ENCODE measurements around the gene MALAT1.
A peak's percentile ranks its signal among the peaks of the same experiment; 100 is the strongest.
"Not testable (repeated sequence)": the region's sequence is repeated elsewhere in the genome, so short reads cannot be mapped to it uniquely, and the experiment has no call there.

Gene MALAT1

DNA sequence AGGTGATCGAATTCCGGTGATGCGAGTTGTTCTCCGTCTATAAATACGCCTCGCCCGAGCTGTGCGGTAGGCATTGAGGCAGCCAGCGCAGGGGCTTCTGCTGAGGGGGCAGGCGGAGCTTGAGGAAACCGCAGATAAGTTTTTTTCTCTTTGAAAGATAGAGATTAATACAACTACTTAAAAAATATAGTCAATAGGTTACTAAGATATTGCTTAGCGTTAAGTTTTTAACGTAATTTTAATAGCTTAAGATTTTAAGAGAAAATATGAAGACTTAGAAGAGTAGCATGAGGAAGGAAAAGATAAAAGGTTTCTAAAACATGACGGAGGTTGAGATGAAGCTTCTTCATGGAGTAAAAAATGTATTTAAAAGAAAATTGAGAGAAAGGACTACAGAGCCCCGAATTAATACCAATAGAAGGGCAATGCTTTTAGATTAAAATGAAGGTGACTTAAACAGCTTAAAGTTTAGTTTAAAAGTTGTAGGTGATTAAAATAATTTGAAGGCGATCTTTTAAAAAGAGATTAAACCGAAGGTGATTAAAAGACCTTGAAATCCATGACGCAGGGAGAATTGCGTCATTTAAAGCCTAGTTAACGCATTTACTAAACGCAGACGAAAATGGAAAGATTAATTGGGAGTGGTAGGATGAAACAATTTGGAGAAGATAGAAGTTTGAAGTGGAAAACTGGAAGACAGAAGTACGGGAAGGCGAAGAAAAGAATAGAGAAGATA is at the start of gene MALAT1:
MALAT1 (plus strand) TSS at position 69 of the 736 bp plus-strand sequence.
- Mint-ChIP-seq H3K27ac (no peak within 1 kb of the TSS), H3K4me3 (no peak within 1 kb of the TSS), H3K27me3 (ENCODE audit: low read depth) (no peaks in the 10 kb centered on the region), H3K36me3 (ENCODE audit: low read depth) (peaks cover 7% of the 10 kb centered on the region), H3K4me1 (ENCODE audit: low read depth) (peaks cover 28% of the 10 kb centered on the region), H3K9me3 (no peaks in the 10 kb centered on the region)

DNA sequence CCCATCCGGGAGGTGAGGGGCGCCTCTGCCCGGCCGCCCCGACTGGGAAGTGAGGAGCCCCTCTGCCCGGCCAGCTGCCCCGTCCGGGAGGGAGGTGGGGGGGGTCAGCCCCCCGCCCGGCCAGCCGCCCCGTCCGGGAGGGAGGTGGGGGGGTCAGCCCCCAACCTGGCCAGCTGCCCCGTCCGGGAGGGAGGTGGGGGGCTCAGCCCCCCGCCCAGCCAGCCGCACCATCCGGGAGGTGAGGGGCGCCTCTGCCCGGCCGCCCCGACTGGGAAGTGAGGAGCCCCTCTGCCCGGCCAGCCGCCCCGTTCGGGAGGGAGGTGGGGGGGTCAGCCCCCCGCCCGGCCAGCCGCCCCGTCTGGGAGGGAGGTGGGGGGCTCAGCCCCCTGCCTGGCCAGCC is 47.5 kb upstream of the MALAT1 start:
- H3K4me3 Mint-ChIP-seq; H3K36me3 Mint-ChIP-seq (ENCODE audit: low read depth); H3K27me3 Mint-ChIP-seq (ENCODE audit: low read depth); H3K27ac Mint-ChIP-seq; H3K9me3 Mint-ChIP-seq: not testable (repeated sequence)
- peaks cover 18% of the 10 kb centered on the region for H3K4me1 Mint-ChIP-seq (ENCODE audit: low read depth)

GRCh38 chr11:65452259-65452658 is 46.6 kb upstream of the MALAT1 start:
- not testable (repeated sequence) for H3K4me3 Mint-ChIP-seq; H3K27me3 Mint-ChIP-seq (ENCODE audit: low read depth); H3K9me3 Mint-ChIP-seq; H3K27ac Mint-ChIP-seq
- Mint-ChIP-seq H3K4me1 (ENCODE audit: low read depth) (peaks cover 21% of the 10 kb centered on the region), H3K36me3 (ENCODE audit: low read depth) (peaks cover 14% of the 10 kb centered on the region)

DNA sequence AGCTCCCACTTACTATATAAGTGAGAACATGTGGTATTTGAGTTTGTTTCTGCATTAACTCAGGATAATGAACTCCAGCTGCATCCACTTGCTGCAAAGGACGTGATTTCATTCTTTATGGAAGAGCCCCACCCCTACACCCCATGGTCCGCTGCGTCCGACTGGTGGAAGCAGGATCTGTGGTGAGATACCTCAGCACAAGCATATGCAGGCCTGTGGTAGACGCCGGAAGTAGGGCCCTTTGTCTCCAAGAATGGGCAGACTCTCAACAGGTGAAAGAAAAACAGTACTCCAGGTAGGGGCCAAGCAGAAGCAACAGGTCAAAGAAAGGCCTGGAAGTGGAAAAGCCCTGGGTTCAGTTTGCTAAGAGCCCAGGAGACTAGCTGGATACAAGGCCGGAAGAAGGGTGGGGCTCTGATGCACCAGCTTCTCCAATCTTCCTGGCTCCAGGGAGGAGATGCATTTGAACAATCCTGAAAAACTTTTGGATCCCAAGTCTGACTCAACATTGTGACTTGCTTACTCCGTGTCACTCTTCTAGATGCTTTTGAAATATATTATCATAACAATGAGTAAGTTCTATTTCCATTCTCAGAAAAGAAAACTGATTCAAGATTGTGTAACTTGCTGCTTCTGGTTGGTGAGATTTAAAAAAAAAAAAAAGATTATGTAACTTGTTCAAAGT is 45.9 kb upstream of the MALAT1 start:
- Mint-ChIP-seq H3K9me3 (no peaks in the 10 kb centered on the region), H3K36me3 (ENCODE audit: low read depth) (peaks cover 14% of the 10 kb centered on the region), H3K27ac (no peak overlapping the region), H3K4me1 (ENCODE audit: low read depth) (peaks cover 23% of the 10 kb centered on the region), H3K27me3 (ENCODE audit: low read depth) (no peaks in the 10 kb centered on the region), H3K4me3 (no peak overlapping the region)

DNA sequence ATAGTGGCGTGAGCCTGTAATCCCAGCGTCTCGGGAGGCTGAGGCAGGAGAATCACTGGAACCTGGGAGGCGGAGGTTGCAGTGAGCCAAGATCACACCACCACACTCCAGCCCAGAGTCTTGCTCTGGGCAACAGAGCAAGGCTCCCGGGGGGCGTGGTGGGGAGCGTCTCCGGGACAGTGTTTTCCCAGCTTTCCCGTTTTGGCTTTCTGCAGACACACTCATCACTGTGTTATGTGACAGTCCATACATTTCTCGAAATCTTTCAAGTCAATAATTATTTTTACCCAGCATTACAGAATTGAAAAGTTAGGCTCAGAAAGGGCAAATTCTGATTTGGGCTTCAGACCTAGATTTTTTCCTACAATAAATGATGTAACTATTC is 44.5 kb upstream of the MALAT1 start:
- Mint-ChIP-seq H3K9me3 (no peaks in the 10 kb centered on the region), H3K4me1 (ENCODE audit: low read depth) (peaks cover 18% of the 10 kb centered on the region), H3K4me3 (peak overlapping the region; percentile 83), H3K36me3 (ENCODE audit: low read depth) (peaks cover 14% of the 10 kb centered on the region), H3K27me3 (ENCODE audit: low read depth) (no peaks in the 10 kb centered on the region), H3K27ac (no peak overlapping the region)

GRCh38 chr11:65454696-65455456 is 44.0 kb upstream of the MALAT1 start:
- H3K27me3 Mint-ChIP-seq (ENCODE audit: low read depth) = no peaks in the 10 kb centered on the region

DNA sequence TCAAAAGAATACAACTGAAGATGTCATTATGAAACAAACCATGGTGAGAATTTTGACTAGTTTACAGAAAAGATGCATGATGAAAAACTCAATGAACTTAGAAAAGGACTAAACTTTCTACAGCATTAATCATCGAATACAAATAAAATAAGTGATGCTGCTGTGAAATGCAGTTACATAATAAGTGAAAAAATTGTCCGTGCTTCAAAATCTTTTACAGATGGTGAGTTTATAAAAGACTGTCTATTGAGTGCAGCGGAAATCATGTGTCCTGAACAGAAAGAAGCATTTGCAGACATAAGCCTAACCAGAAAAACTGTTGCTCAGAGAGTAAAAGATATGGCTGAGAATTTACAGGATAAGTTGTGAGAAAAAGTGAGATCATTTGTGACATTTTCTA is 42.4 kb upstream of the MALAT1 start:
- no peaks in the 10 kb centered on the region for H3K27me3 Mint-ChIP-seq (ENCODE audit: low read depth)
- H3K9me3 Mint-ChIP-seq = no peaks in the 10 kb centered on the region
- H3K36me3 Mint-ChIP-seq (ENCODE audit: low read depth) = peaks cover 14% of the 10 kb centered on the region
- H3K27ac Mint-ChIP-seq = peak overlapping the region; percentile 53
- peak overlapping the region; percentile 68 for H3K4me3 Mint-ChIP-seq
- H3K4me1 Mint-ChIP-seq (ENCODE audit: low read depth) = peaks cover 22% of the 10 kb centered on the region

More at GRCh38 chr11:65454696-65455456, 44.0 kb upstream of the MALAT1 start:
- Mint-ChIP-seq H3K9me3 (no peaks in the 10 kb centered on the region), H3K4me1 (ENCODE audit: low read depth) (peaks cover 20% of the 10 kb centered on the region), H3K27ac (peak overlapping the region; percentile 70), H3K36me3 (ENCODE audit: low read depth) (peaks cover 14% of the 10 kb centered on the region), H3K4me3 (peak overlapping the region; percentile 83)

GRCh38 chr11:65459552-65459951 is 39.3 kb upstream of the MALAT1 start:
- Mint-ChIP-seq H3K4me3 (no peak overlapping the region), H3K36me3 (ENCODE audit: low read depth) (peaks cover 14% of the 10 kb centered on the region), H3K27me3 (ENCODE audit: low read depth) (no peaks in the 10 kb centered on the region), H3K27ac (no peak overlapping the region), H3K9me3 (no peaks in the 10 kb centered on the region), H3K4me1 (ENCODE audit: low read depth) (peaks cover 22% of the 10 kb centered on the region)

DNA sequence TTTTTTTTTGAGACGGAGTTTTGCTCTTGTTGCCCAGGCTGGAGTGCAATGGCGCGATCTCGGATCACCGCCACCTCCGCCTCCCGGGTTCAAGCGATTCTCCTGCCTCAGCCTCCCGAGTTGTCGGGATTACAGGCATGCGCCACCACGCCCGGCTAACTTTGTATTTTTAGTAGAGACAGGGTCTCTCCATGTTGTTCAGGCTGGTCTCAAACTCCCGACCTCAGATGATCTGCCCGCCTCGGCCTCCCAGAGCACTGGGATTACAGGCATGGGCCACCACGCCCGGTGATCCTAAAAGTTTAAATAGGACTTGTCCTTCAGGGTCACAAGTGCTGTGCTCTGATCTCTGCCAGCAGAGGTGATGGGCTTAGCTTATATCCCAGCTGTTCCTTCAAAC is 33.4 kb upstream of the MALAT1 start:
- H3K36me3 Mint-ChIP-seq (ENCODE audit: low read depth); H3K9me3 Mint-ChIP-seq; H3K27ac Mint-ChIP-seq; H3K4me3 Mint-ChIP-seq; H3K27me3 Mint-ChIP-seq (ENCODE audit: low read depth): not testable (repeated sequence)
- peaks cover 14% of the 10 kb centered on the region for H3K4me1 Mint-ChIP-seq (ENCODE audit: low read depth)

DNA sequence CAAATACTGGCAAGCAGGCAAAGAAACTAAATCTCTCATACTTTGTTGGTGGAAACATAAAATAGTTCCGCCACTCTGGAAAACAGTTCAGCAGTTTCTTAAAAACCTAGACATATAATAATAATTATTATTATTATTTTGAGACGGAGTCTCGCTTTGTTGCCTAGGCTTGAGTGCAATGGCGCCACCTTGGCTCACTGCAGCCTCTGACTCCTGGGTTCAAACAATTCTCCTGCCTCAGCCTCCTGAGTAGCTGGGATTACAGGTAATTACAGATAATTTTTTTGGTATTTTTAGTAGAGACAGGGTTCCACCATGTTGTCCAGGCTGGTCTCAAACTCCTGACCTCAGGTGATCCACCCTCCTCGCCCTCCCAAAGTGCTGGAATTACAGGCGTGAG is 31.5 kb upstream of the MALAT1 start:
- not testable (repeated sequence) for H3K4me3 Mint-ChIP-seq; H3K9me3 Mint-ChIP-seq; H3K27me3 Mint-ChIP-seq (ENCODE audit: low read depth); H3K27ac Mint-ChIP-seq; H3K36me3 Mint-ChIP-seq (ENCODE audit: low read depth)
- peaks cover 26% of the 10 kb centered on the region for H3K4me1 Mint-ChIP-seq (ENCODE audit: low read depth)

DNA sequence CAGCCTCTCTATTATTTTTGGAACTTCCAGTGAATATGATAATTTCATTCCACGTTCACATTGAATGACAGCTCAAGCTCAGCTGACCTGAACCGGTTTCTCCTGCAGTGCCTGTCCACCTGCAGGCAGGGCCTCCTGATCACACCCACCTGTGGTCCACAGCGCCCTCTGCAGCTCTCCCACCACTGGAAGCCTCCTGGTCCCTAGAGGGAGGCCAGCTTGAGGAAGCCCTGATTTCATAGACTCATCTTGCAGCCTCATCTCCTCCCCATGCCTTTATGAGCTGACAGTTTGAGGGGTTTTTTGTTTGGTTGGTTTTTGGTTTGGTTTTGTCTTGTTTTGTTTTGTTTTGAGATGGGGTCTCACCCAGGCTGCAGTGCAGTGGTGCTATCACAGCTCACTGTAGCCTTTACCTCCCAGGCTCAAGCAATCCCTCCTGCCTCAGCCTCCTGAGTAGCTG is 29.9 kb upstream of the MALAT1 start:
- H3K9me3 Mint-ChIP-seq = no peaks in the 10 kb centered on the region
- no peaks in the 10 kb centered on the region for H3K36me3 Mint-ChIP-seq (ENCODE audit: low read depth)
- H3K4me1 Mint-ChIP-seq (ENCODE audit: low read depth) = peaks cover 26% of the 10 kb centered on the region
- H3K4me3 Mint-ChIP-seq = no peak overlapping the region
- peak overlapping the region; percentile 7 for H3K27ac Mint-ChIP-seq
- no peaks in the 10 kb centered on the region for H3K27me3 Mint-ChIP-seq (ENCODE audit: low read depth)

DNA sequence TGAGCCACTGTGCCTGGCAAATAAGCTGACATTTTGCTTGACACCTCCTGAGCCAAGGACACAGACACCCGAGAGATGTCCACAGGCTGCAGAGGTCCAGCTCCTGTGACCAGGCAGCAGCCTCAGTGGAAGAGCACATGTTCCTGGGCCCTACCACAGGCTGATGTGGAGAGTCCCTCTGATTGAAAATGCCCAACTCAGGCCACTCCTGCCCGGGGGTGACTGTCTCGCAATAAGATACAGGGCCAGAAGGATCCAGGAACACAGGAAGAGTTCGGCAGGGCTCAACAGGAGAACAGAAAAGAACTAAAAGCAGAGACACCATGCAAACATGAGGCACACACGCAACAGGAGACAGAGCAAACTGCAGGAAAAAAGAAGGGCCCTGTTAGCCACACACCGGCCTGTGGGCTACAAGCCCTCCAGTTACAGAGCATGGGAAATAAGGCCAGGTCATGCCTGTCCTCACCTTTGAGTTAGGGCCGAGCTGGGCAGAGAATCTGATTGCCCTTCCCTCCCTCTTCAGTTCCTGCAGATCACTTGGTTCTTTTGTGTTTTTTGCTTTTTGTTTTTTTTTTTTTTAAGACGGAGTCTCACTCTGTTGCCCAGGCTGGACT is 28.3 kb upstream of the MALAT1 start:
- no peaks in the 10 kb centered on the region for H3K9me3 Mint-ChIP-seq
- H3K4me1 Mint-ChIP-seq (ENCODE audit: low read depth) = peaks cover 28% of the 10 kb centered on the region
- peak overlapping the region; percentile 98 for H3K27ac Mint-ChIP-seq
- H3K4me3 Mint-ChIP-seq = no peak overlapping the region
- no peaks in the 10 kb centered on the region for H3K36me3 Mint-ChIP-seq (ENCODE audit: low read depth)
- no peaks in the 10 kb centered on the region for H3K27me3 Mint-ChIP-seq (ENCODE audit: low read depth)

GRCh38 chr11:65471447-65471891 is 27.4 kb upstream of the MALAT1 start:
- peak overlapping the region; percentile 98 for H3K27ac Mint-ChIP-seq
- H3K9me3 Mint-ChIP-seq = no peaks in the 10 kb centered on the region
- H3K4me3 Mint-ChIP-seq = no peak overlapping the region
- peaks cover 26% of the 10 kb centered on the region for H3K4me1 Mint-ChIP-seq (ENCODE audit: low read depth)
- H3K27me3 Mint-ChIP-seq (ENCODE audit: low read depth) = no peaks in the 10 kb centered on the region
- H3K36me3 Mint-ChIP-seq (ENCODE audit: low read depth) = peaks cover 2% of the 10 kb centered on the region

DNA sequence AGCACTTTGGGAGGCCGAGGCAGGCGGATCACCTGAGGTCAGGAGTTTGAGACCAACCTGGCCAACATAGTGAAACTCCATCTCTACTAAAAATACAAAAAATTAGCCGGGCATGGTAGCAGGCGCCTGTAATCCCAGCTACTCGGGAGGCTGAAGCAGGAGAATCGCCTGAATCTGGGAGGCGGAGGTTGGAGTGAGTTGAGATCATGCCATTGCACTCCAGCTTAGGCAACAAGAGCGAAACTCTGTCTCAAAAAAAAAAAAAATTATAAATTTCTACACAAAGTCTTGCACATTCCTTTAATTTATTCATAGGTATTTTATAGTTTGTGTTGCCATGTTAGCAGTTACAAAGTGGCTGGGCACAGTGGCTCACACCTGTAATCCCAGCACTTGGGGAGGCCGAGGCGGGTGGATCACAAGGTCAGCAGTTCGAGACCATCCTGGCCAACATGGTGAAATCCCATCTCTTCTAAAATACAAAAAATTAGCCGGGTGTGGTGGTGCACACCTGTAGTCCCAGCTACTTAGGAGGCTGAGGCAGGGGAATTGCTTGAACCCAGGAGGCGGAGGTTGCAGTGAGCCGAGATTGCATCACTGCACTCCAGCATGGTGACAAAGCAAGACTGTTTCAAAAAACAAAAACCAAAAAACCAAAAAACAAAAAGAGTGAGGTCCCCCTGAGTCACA is 26.1 kb upstream of the MALAT1 start:
- H3K4me1 Mint-ChIP-seq (ENCODE audit: low read depth) = peaks cover 30% of the 10 kb centered on the region
- H3K27ac Mint-ChIP-seq = peak overlapping the region; percentile 98
- not testable (repeated sequence) for H3K27me3 Mint-ChIP-seq (ENCODE audit: low read depth); H3K9me3 Mint-ChIP-seq; H3K36me3 Mint-ChIP-seq (ENCODE audit: low read depth)
- peak overlapping the region; percentile 69 for H3K4me3 Mint-ChIP-seq
